LNCaP clone FGC (cell line): Measurements from ENCODE around the gene MRGPRE.

ENCODE experiments used
- DNase-seq: peaks from one replicate; pipeline ENCODE4 v3.0.0-alpha.2; 2011; ENCODE audit warnings: low read depth
- H3K4me3 ChIP-seq: 2 replicates; pipeline ENCODE4 v1.5.1; 2011; ENCODE audit warnings: mild to moderate bottlenecking, low read depth, low read length, control low read depth
- TF ChIP-seq, protein P1 (sequence below): IDR thresholded peaks from 2 replicates; pipeline ENCODE4 v1.5.1; 2012; ENCODE audit warnings: mild to moderate bottlenecking; ENCODE audit not compliant: control insufficient read depth, insufficient read depth; ENCODE audit errors: extremely low read depth

The MRGPRE gene

DNA sequence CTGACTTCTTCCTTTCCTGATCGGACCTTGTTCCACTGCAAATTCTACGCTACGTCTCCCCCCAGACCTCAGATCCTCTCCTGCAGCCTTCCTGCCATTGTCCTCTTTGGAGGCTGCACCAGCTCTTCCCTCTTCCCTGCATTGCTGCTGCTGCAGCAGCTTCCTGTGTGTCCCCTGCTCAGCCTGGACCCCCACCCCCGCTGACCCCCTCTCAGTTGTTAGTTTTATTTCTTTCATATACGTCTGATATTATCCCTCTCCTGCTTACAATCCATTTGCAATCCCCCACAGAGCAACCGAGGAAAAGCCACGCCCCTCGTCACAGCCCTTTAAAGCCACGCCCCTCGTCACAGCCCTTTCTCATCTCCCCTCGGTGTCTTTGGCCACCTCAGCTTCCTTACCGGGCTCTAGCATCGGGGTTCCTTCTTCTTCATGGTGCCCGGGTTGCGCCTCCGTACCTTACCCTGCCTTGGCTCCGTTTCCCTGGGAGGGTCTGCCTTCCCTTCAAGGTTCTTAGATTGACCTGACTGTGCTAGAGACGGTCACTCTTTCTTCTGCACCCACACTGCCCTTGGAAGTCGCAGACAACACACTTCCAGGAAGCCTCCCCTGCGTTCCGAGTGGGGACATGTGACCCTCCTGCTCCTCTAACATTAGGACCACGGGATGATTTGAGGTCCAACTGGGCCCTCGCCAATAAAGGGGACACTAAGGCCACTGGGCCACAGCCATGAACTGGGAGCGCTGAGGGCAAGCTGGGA is 18.4 kb downstream of the MRGPRE start:
- H3K4me3 ChIP-seq, result no peak overlapping the region
- DNase-seq, result no peak
- TF ChIP-seq, protein P1, sequence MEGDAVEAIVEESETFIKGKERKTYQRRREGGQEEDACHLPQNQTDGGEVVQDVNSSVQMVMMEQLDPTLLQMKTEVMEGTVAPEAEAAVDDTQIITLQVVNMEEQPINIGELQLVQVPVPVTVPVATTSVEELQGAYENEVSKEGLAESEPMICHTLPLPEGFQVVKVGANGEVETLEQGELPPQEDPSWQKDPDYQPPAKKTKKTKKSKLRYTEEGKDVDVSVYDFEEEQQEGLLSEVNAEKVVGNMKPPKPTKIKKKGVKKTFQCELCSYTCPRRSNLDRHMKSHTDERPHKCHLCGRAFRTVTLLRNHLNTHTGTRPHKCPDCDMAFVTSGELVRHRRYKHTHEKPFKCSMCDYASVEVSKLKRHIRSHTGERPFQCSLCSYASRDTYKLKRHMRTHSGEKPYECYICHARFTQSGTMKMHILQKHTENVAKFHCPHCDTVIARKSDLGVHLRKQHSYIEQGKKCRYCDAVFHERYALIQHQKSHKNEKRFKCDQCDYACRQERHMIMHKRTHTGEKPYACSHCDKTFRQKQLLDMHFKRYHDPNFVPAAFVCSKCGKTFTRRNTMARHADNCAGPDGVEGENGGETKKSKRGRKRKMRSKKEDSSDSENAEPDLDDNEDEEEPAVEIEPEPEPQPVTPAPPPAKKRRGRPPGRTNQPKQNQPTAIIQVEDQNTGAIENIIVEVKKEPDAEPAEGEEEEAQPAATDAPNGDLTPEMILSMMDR, result no peak

DNA sequence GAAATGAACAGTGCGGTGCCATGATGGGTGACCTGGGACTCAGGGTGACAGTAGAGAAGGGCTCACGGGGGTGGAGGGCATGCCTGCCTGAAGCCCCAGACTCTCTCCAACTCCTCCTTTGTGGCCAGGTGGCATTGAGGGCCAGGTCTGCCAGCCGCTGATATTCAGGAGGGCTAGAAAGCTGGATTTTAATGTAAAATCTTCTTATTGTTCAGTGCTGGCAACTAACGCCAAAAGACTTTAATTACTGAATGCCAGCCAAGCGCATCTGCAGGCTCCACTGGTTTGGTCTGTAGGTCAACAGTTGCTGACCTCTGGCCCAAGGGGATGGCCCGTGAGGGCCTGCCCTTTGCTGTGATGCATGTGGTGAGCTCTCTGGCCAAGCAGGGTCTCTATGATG is 23.9 kb downstream of the MRGPRE start:
- H3K4me3 ChIP-seq, result no peak overlapping the region

DNA sequence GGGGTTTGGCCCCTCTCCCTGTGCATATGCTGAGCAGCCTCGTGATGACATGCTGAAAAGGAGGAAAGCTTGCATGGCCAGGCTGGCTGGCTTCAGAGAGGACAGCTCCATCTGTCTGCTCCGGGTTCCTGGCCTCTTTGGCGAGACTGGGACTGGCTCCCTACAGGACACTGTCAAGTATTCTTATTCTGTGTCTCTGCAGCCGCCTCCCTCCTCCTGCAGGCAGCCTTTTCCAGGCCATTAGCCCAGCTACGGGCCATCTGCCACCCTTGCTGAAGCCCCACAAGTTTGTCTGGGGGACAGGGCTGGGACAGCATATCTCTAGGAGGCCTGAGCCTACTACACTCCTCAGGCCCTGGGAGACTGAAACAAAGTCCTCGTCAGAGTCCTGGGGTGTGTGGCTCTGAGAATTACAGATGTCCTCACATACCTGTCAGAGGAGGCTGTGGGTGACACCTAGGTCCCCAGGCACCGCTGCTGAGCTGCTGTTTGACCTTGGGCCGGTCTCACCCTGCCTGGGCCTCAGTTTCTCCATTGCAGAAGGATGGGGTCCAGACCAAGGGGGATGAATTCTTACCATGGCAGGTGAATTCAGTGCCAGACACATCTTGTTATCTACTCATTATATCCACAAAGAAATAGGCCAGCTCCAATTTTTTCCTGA is 24.6 kb downstream of the MRGPRE start:
- DNase-seq, result no peak
- no peak overlapping the region for H3K4me3 ChIP-seq
- TF ChIP-seq, protein P1, result no peak

More for the DNA sequence above, 23.9 kb downstream of the MRGPRE start:
- no peak for DNase-seq
- TF ChIP-seq, protein P1, result no peak

DNA sequence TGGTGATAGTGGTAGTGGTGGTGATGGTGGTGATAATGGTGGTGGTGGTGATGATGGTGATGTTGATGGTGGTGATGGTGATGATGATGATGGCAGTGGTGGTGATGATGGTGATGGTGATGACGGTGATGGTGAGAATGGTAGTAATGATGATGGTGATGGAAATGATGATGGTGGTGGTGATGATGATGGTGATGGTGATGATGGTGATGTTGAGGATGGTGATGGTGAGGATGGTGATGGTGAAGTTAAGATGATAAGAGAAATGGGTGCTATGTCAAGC is 25.4 kb downstream of the MRGPRE start:
- H3K4me3 ChIP-seq, result no peak overlapping the region
- DNase-seq, result no peak
- TF ChIP-seq, protein P1, result no peak

DNA sequence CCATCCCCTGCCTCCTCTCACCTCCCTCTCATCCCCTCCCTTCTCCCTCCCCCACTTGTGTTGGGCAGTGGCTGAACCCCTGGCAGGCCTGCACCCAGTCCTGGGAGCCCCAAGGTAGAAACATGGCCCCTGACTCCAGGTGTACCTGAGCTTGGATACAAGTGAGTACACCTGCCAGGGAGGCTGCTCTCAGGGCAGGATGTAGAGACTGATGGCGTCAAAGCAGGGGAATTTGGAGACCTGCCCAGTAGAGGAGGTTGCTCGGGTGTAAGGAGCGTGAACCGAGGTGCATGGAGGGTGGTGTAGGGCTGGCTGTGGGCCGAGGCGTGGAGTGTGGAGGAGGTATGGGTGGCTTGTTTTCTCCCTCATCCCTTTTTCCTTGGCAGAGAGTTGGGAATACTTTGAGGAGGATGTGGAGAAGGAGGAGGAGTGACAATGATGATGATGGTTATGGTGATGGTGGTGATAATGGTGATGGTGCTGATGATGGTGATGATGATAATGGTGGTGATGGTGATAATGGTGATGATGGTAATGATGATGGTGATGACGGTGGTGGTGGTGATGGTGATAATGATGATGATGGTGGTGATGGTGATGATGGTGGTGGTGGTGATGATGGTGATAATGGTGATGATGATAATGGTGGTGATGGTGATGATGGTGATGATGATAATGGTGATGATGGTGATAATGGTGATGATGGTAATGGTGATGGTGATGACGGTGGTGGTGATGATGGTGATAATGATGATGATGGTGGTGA is 25.9 kb downstream of the MRGPRE start:
- no peak for DNase-seq
- no peak overlapping the region for H3K4me3 ChIP-seq
- TF ChIP-seq, protein P1, result no peak

DNA sequence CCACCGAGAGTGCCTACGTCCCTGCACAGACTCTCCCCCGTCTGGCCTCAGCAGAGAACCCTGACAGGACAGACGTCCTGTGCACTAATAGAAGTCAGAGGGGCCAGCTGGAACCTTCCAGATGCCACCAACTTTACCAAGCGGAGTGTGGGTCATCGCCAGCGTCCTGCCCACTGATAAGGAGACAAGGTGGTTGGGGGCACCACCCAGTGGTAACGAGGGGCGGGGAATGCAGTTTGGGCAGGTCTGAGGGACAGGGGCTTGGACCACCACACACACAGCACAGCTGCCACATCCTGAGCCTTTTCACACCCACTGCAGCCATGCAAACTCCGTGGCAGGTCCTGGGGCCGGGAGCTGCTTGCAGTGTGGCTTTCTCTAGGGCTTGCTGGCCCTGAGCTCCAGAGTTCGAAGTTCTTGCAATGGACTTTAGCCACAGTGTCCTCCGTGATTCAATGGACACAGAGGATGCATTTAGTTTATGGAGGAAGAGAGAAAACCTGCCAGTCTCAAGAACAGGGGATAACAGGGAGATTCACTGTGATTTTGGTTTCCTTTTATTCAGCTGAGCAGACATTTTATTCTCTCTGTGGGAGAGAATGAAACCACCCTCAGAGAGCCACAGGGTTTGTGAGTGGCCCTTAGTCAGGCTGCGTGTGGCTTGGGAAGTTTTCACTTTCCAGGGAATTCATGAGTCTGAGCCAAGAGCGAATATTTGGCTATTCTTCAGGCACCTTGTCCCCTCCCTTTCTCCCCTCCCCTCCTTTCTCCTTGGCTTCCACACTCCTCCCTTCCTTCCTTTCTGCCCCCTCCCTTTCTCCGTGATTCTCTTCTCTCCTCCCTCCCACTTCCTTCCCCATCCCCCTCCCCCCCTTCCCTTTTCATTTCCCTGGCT is 26.7 kb downstream of the MRGPRE start:
- TF ChIP-seq, protein P1, result no peak
- no peak overlapping the region for H3K4me3 ChIP-seq
- no peak for DNase-seq
